ENCODE results near the gene GNAS-AS1.

- TF ChIP-seq CTCF (IDR thresholded peaks at IDR 0.05; ENCODE audit: insufficient read depth, low read length, poor library complexity, severe bottlenecking) = no peak
- no peak for TF ChIP-seq EZH2phosphoT487 (conservative IDR thresholded peaks at IDR 0.05; ENCODE audit: low read length)
These were observed 29.7 kb upstream of the GNAS-AS1 start for GRCh38 chr20:58880441-58880840.

Measured in SU-DHL-6 (cell line).